NCI-H2196 treated with DMSO at 0.1 percent for 48 hours (cell line): ENCODE measurements around the gene ATAD3A.
"Not testable (repeated sequence)": the region's sequence is repeated elsewhere in the genome, so short reads cannot be mapped to it uniquely, and the experiment has no call there.

ENCODE experiments used
- DNase-seq: peaks from one replicate; lab custom pipeline; 2025; ENCODE audit not compliant: unreplicated experiment; lab: John Stamatoyannopoulos, UW

The ATAD3A gene

DNA sequence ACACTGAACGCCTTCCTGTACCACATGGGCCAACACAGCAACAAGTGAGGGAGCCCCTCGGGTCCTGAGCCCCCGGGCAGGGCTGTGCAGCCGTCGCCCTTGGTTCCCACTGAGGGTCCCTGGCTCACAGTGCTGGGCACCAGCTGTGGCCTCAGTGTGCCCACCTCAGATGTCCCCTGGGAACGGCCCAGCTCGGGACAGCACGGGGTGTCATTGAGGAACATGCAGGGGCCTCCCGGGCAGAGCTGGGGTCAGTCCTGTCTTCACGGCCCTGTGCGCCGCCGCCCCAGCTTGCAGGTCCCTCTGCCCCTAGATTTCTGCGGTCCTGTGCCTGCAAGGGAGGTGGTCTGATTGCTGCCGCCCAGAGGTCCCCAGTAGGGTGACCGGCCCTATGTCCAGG, 22.7 kb upstream of the ATAD3A start:
- DNase-seq, result no peak

DNA sequence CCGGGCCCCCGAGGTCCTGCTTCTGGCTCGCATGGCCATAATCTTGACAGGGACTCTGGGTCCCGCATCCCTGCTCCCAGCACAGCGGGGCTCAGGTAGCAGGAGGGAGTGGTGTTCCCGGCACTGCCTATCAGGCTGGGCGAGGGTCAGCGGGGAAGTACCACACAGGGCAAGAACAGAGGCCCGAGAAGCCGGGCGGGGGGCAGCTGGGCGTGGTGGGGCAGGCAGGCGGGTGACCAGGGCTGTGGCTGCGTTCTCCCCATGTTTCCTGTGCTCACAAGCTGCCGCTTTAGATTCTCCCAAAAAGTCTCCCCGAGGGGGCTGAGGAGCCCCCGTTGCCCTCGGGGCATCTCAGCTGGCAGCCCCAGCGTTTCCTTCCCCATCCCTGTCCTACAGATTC, 22.1 kb upstream of the ATAD3A start:
- DNase-seq, result no peak

DNA sequence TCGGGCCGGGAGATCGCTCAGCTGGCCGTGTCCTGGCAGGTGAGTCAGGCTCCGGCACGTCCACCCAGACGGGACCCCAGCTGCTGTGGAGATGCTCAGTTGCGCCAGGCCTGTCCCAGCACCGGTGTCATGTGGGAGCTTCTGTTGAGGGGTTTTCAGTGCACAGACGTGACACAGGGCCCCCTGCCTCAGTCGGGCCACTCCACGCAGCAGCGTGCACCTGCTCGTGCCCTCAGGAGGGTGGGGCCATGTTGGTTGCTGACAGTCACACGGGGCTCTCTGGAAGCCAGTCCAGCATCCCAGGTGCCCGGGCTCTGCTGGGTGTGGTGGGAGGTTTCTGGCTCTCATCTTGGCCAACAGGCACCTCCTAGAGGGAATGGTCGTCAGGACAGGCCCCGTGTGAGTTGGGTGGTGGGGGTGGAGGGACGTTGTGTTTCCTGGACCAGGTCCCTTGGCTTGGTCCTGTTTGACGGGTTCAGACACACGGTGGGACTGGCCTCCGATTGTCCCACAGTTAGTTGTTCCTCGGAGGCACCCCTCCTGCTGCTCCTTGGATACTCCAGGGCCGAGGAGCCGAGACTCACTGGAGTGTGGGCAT, 21.2 kb upstream of the ATAD3A start:
- DNase-seq, result no peak

DNA sequence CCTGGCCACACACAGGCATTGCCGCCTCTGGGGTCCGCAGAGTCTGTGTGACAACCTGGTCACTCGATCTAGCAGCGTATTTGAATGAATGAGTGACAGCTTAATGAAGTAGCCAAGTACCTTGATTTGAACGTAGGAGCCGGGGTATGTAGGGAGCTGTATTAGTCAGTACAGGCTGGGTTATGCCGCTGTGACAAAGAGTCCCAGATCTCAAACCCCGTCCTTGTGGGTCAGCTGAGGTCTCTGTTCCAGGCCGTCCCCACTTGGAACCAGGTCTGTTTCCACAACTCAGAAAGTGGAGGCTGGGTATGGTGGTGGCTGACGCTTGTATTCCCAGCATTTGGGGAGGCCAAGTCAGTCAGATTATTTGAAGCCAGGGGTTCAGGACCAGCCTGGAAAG, 20.4 kb upstream of the ATAD3A start:
- no peak for DNase-seq

DNA sequence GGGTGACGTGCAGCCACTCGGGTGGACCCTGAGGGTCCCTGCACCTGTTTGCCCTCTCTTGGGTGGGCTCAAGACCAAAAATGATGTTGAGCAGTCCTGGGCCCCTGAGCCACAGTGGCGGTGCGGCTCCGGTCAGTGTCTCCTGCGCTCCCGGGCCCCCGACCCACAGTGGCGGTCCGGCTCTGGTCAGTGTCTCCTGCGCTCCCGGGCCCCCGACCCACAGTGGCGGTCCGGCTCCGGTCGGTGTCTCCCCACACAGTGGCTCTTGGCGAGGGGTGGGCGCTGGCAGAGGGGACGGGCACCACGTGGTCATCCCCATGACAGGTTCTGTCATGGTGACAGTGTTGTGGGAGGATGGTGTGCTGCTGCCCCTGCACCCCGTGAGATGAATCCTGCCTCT, 17.7 kb upstream of the ATAD3A start:
- not testable (repeated sequence) for DNase-seq

DNA sequence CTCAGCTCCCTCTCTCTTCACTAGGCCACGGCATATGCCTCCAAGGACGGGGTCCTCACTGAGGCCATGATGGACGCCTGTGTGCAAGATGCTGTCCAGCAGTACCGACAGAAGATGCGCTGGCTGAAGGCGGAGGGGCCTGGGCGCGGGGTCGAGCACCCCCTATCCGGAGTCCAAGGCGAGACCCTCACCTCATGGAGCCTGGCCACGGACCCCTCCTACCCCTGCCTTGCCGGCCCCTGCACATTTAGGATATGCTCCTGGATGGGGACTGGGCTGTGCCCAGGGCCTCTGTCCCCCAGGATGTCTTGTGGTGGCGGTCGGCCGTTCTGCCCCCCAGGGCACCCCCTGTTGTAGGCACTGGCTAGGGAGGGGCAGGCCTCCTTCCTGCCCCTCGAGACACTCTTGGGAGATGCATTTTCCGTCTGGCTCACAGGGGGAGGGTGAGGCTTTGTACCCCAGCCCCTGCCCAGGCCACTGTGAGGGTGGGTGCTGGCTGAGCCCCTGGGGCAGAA, 16.4 kb upstream of the ATAD3A start:
- not testable (repeated sequence) for DNase-seq

DNA sequence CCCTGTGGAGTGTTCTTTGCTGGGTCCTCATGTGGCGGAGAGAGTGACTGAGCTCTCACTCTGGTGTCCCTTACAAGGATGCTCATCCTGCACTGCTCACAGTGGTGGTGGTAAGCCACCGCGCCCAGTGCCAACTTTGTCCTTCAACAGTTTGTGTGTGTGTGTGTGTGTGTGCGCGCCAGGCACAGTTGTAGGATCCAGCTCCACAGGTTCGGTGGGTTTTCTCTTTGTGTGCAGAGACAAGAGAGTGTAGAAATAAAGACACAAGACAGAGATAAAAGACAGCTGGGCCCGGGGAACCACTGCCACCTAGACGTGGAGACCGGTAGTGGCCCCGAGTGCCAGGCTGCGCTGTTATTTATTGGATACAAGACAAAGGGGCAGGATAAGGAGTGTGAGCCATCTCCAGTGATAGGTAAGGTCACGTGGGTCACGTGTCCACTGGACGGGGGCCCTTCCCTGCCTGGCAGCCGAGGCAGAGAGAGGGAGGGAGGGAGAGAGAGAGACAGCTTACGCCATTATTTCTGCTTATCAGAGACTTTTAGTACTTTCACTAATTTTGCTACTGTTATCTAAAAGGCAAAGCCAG, 7.1 kb upstream of the ATAD3A start:
- peak; percentile 72 for DNase-seq

DNA sequence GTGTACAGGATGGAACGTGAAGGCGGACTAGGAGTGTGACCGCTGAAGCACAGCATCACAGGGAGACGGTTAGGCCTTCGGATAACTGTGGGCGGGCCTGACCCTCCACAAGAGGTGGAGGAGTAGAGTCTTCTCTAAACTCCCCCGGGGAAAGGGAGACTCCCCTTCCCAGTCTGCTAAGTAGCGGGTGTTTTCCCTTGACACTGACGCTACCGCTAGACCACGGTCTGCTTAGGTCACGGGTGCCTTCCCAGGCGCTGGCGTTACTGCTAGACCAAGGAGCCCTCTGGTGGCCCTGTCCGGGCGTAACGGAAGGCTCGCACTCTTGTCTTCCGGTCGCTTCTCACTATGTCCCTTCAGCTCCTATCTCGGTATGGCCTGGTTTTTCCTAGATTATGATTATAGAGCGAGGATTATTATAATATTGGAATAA, 6.6 kb upstream of the ATAD3A start:
- peak; percentile 22 for DNase-seq

DNA sequence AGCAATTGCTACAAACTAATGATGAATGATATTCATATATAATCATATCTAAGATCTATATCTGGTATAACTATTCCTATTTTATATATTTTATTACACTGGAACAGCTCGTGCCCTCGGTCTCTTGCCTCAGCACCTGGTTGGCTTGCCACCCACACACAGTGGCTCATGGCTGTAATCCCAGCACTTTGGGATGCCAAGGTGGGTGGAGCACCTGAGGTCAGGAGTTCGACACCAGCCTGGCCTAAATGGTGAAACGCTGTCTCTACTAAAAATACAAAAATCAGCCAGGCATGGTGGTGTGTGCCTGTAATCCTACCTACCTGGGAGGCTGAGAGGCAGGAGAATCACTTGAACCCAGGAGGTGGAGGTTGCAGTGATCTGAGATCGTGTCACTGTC, 6.2 kb upstream of the ATAD3A start:
- DNase-seq, result not testable (repeated sequence)

DNA sequence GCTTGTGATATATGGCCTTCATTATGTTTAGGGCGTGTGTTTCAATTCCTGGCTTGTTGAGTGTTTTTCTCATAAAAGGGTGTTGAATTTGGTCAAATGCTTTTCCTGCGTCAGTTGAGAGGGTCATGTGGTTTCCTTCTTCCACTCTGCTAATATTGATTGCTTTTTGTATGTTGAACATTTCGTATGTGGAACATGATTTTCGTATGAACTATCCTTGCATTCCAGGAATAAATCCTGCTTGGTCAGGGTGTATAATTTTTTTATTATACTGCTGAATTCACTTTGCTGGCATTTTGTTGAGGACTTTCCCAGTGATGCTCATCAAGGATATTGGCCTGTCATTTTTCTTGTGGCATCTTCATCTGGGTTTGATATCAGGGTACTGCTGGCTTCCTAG, 4.7 kb upstream of the ATAD3A start:
- DNase-seq, result no peak

DNA sequence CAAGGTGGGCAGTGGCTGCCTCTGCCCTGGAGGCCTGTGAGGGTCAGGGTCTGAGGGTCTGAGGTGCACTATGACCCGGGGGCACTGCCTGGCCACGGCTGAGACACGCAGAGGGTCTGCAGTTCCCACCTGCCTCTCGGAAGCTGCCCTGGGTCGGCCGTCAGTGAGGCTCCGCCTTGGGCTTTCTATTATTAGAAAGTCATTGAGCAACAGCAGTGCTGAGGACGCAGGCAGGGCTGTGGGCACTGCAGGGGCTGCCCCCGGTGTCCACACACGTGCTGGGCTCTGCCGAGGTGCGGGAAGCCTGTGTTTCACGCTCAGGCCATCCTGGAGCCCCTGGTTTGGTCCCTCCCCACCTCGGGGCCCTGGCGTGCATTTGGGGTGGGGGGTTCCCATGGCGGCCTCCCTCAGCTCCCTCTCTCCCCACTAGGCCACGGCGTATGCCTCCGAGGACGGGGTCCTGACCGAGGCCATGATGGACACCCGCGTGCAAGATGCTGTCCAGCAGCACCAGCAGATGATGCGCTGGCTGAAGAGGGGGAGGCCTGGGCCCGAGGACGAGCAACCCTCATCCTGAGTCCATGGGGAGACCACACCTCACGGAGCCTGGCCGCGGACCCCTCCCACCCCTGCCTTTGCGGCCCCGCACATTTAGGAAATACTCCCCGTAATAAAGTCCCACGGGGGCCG, 3.0 kb upstream of the ATAD3A start:
- DNase-seq, result not testable (repeated sequence)

DNA sequence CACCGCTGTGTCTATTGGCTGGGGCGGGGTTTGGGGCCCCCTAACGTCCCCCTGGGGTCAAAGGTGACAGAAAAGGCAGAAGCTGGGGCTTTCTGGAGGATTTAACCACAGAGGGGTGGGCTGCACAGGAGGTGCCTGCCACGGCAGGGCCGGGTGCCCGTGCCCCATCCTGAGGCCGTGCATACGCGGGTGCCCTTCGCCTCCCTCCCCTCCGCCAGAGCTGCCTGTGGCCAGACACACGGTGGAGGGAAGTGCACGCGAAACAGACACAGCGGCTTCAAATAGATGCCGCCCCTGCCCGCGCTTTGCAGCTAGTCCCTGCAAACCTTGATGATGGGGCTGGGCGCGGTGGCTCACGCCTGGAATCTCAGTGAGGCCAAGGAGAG, 2.5 kb upstream of the ATAD3A start:
- not testable (repeated sequence) for DNase-seq

DNA sequence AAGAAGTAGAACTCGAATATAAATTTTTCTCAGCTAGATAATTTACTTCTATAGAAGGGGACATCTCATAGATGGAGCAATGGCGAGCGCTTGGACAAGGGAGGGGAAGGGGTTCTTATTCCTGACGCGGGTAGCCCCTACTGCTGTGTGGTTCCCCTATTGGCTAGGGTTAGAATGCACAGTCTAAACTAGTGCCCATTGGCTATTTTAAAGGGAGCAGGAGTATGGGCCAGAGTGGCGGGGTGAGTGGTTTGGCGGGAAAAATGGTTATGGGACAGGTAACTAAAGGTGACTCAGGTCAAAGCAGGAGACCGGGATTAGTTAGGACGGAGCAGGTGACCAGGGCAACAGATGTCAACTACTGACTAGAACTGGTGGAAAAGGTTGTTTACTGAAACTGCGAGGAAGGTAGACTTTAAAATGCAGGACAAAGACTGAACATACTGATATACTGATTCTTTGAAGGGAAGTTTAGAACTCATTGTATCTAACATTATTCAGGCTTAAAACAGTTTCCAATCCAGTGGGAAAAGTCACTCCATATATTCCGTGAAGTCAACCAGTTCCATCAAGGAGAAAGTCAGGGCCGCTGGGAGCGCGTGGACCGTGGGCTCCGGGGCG, 940 bp upstream of the ATAD3A start:
- DNase-seq, result peak; percentile 8

DNA sequence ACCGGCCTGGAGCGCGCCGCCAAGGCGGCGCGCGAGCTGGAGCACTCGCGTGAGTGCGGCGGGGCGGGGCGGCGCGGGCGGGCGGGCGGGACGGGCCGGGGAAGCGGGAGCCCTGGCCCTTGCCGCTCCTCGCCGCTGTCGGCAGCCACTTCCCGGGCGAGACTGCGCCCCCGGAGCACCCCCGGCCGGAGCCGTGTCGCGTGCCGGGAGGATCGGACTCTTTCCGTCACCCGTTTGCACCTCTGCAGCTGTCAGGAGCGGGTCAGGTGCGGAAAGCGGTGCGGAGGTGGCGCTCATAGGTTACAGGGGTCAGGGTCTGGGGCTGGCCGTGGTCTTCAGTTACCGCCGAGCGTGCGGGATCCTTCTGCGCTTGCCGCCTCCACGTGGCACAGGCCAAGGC, 463 bp downstream of the ATAD3A start:
- not testable (repeated sequence) for DNase-seq

DNA sequence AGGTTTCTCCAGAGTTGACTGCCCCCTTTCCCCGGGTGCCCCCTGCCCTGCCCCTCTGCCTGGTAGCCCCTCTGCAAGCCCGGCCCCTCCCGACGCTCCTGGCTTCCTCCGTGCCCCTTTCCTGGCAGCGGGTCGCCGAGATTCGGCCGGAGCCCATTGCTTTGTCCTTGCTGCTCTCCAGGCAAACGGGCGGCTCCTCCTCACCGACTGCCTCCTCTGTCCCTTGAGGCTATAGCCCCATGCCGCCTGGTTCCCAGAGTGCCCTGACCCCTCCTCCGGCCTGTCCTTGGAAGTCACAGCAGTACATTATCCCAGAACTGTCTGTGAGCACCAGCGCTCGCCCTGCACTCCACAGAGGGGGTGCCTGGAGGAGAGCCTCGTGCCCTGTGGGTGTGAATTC, 1.7 kb downstream of the ATAD3A start:
- not testable (repeated sequence) for DNase-seq

DNA sequence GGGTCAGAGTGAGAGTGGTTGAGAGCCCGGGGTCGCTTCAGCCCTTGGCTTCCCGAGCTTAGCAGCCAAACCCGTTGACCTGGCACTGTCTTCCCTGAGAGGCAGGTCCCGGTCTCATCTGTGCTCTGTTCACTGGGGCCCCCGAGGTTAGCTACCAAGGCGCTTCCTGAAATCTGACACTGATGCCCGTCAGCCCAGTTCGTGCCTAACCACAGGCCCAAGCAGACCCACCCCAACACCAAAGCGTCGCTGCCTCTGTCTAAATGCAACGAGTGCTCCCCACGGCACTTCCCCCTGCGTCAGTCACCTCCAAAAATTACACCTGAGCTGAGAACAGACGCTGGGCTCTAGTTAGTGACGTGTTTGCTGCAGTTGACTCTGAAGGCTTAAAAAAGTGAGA, 2.4 kb downstream of the ATAD3A start:
- DNase-seq, result not testable (repeated sequence)

DNA sequence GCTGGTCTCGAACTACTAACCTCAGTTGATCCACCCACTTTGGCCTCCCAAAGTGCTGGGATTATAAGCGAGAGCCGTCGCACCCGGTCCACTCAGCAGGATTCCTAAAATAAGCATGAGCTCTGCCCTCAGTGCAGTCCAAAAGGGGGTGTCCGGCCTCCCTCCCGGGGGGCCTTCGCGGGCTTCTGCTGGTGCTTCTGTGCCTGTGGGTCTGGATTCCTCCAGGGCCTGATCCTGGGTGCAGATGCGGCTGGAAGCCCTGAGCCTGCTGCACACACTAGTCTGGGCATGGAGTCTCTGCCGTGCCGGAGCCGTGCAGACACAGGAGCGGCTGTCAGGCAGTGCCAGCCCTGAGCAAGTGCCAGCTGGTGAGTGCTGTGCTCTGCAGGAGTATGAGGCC, 5.0 kb downstream of the ATAD3A start:
- DNase-seq, result not testable (repeated sequence)

DNA sequence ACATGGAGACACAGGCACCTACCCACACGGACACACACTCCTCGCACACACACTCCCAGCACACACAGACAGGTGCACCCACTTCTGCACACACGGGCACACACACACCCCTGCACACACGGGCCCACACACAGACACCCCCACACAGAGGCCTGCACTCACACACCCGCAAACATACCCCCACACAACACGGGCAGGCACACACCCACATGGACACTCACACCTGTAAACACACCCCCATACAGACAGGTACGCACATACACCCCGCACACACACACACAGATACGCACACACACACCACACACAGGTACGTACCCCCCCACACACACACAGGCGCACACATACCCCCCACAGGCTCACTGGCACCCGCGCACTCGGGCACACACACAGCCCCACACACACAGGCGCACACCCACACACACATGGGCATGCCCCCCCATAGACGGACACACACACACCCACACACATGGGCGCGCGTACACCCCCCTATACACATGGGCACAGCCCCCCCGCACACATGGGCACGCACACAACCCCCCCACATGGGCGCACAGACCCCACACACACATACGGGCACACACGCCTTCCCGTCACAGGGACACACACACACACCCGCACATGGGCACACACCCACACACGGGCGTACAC, 6.1 kb downstream of the ATAD3A start:
- no peak for DNase-seq

DNA sequence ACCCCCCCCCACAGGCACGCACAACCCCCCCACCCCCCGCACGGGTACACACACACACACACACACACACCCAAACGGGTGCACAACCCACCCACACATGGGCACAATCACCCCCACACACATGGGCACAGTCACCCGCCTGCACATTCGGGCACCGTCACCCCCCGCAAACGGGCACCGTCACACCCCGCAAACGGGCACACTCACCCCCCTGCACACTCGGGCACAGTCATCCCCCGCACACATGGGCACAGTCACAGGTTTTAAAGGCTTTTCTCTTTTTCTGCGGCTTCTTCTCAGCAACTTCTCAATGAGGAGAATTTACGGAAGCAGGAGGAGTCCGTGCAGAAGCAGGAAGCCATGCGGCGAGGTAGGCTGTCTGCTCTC, 6.7 kb downstream of the ATAD3A start:
- DNase-seq, result not testable (repeated sequence)

DNA sequence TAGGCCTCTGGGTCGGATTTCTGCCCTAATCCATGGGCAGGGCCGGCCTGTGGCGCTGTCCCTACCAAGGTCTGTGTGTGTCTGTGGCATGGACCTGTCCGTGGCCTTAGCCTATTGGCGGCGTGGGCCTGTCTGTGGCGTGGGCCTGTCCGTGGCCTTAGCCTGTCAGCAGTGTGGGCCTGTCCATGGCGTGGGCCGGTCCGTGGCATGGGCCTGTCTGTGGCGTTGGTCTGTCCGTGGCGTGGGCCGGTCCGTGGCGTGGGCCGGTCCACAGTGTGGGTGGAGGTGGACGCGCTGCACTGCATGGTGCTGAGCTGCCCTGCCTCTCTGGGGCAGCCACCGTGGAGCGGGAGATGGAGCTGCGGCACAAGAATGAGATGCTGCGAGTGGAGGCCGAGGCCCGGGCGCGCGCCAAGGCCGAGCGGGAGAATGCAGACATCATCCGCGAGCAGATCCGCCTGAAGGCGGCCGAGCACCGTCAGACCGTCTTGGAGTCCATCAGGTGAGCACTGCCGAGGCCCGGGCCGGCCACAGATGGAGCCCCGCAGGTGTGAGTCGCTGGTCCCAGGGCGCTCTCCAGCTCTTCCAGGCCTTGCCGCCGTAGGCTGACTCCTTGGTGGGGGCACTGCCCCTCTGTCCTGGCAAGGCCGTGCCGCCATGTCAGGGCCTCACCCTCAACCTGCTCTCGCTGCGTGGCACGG, 8.0 kb downstream of the ATAD3A start:
- not testable (repeated sequence) for DNase-seq

DNA sequence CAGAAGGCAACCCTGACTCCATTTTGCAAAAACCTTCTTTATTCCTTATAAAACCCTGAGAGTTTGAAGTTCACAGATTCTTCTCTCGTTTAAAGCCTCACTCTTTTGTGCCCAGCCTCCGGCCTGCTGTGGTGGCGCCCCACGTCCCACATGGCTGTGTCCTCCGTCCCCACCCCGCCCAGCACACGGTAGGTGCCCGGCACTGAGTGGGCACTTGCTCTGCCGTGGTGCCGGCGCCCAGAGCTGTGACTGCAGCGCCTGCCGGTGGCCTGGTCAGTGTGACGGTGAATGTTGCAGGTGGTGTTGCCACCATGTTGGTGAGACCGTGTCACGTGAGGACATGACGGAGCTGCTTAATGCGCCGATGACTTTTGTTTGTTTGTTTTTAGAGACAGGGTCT, 9.4 kb downstream of the ATAD3A start:
- DNase-seq, result no peak
